GM18520 (cell line): ENCODE measurements around the gene CIAPIN1.
"Not testable (repeated sequence)": the region's sequence is repeated elsewhere in the genome, so short reads cannot be mapped to it uniquely, and the experiment has no call there.

ENCODE experiments used
- ATAC-seq: cut with Tn5 transposase; IDR thresholded peaks from one replicate; pipeline ENCODE4 v1.9.1; 2021; ENCODE audit not compliant: unreplicated experiment

CIAPIN1 gene

DNA sequence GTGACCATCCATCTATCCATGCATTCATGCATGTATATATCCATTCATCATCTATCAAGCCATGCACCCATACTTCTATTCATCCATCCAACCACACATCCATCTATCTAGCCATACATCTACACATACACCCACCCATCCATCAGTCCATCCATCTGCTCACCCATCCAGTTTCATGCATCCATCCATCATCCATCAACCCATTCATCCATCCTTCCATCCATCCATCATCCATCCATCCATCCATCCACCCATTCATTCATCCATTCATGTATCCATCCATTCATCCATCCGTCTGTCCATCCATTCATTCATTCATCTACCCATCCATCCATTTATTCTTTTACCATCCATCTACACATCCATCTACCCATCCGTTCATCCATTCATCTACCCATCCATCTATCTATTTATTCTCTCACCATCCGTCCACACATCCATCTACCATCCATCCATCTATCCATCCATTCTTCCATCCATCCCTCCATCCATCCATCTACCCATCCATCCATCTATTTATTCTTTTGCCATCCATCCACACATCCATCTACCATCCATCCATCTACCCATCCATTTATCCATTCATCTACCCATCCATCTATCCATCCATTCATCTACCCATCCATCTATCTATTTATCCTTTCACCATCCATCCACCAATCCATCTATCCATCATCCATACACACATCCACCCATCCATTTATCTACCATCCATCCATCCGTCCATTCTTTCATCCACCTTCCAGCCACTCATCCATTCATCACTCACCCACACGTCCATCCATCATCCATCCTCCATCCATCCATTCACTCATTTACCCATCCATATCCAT lies 39.4 kb downstream of the CIAPIN1 start:
- ATAC-seq, result no peak

- no peak for ATAC-seq
These were observed 40.3 kb downstream of the CIAPIN1 start for GRCh38 chr16:57406881-57407280.

DNA sequence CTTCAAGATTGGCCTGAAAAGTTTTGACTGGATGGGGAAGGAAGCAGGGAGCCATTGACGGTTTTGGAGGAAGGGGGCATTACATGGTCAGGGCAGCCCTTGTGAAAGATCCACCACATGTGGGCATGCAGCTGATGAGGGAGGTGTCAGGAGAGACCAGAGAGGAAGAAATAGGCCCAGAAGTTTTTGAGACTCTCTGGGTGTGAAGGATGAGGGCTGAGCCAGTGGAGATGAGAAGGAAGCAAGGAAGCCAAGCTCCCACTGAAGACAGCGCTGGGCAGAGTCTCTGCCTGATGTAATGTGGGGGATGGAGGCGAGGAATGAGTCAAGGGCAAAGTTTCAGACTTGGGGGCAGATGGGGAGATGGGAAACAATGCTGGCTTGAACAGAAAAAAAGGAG lies 42.1 kb downstream of the CIAPIN1 start:
- ATAC-seq, result no peak

GRCh38 chr16:57403965-57404817 lies 43.0 kb downstream of the CIAPIN1 start, which contains the start of gene CCL17:
Gene CCL17 (plus strand): TSS chr16:57404767. CDS start chr16:57413933, 9,166 bp downstream.
- no peak for ATAC-seq

GRCh38 chr16:57401943-57402640 lies 45.1 kb downstream of the CIAPIN1 start:
- ATAC-seq, result no peak

GRCh38 chr16:57397493-57397892 lies 49.7 kb downstream of the CIAPIN1 start:
- not testable (repeated sequence) for ATAC-seq

GRCh38 chr16:57396786-57397185 lies 50.4 kb downstream of the CIAPIN1 start:
- no peak for ATAC-seq

DNA sequence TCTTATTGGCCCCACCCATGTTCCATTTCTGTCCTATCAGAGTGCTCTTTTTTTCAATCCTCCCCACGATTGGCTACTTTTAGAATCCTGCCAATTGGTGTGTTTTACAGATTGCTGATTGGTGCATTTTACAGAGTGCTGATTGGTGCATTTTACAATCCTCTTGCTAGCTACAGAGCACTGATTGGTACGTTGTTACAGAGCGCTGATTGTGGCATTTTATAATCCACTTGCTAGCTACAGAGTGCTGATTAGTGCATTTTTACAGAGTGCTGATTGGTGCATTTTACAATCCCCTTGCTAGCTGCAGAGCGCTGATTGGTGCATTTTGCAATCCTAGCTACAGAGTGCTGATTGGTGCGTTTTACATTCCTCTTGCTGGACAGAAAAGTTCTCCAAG lies 52.2 kb downstream of the CIAPIN1 start:
- no peak for ATAC-seq

DNA sequence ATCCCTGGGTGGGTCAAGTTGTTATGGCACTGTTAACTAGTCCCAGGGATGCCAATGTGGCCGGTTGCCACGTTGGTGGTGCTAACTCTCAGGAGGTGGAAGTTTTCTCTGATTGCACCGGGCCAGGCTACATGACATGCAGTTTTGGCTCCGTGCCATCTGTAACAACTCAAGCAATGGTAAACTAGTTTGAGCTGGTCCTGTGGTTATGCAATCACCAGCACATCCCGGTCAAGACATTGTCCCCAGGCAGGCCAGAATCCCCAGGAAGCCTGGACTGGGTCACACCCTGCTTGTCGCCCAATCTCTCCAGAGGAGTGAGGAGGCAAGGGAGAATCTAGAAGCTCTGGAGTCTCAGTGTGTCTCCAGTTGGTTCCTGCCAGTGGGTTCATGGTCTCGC lies 52.7 kb downstream of the CIAPIN1 start:
- no peak for ATAC-seq

DNA sequence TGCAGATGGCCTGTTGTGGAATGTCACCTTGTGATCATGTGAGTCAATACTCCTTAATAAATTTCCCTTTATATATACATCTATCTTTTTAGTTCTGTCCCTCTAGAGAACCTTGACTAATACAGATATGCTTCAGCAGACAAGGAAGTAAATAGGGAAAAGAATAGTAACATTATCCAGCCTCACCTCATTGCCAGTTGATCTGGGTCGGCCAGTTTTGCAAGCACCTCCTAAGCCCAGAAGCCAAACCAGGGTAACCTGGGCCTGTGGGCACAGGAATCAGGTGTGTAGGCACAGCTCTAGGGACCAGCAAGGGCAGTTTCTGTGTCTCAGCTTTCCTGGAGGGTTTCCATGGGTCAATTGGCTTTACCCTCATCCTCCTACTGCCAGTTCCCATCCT lies 54.5 kb downstream of the CIAPIN1 start:
- ATAC-seq, result no peak

- no peak for ATAC-seq
These were observed 55.5 kb downstream of the CIAPIN1 start for GRCh38 chr16:57391708-57392107.

DNA sequence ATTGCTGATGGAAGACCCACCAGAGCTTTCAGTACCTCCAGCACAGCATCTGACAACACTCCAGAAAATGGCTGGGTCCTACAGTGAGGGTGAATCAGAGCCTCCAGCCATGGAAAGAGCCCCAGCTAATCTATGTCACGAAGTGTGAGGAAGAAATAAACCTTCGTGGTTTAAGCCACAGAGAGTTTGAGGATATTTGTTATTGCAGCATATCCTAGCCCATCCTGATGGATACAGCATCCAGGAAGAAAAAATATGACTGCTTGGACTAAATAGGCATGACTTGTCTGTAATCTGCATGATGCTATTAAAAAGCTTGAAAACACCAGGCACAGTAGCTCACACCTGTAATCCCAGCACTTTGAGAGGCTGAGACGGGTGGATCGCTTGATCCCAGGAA lies 55.9 kb downstream of the CIAPIN1 start:
- no peak for ATAC-seq

GRCh38 chr16:57390636-57391295 lies 56.4 kb downstream of the CIAPIN1 start:
- ATAC-seq, result no peak

DNA sequence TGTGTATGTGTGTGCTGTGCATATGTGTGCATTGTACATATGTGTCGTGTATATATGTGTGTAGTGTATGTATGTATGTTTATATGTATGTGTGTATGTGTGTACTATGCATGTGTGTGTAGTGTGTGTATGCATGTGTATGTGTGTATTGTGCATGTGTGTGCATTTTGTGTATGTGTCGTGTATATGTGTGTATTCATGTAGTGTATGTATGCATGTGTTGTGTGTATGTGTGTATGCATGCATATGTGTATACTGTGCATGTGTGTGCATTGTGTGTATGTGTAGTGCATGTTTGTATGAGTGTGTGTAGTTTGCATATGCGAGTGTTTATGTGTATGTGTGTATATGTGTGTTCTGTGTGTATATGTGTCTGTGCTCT lies 58.1 kb downstream of the CIAPIN1 start:
- no peak for ATAC-seq

- ATAC-seq, result no peak
These were observed 58.7 kb downstream of the CIAPIN1 start for GRCh38 chr16:57388359-57389086.

DNA sequence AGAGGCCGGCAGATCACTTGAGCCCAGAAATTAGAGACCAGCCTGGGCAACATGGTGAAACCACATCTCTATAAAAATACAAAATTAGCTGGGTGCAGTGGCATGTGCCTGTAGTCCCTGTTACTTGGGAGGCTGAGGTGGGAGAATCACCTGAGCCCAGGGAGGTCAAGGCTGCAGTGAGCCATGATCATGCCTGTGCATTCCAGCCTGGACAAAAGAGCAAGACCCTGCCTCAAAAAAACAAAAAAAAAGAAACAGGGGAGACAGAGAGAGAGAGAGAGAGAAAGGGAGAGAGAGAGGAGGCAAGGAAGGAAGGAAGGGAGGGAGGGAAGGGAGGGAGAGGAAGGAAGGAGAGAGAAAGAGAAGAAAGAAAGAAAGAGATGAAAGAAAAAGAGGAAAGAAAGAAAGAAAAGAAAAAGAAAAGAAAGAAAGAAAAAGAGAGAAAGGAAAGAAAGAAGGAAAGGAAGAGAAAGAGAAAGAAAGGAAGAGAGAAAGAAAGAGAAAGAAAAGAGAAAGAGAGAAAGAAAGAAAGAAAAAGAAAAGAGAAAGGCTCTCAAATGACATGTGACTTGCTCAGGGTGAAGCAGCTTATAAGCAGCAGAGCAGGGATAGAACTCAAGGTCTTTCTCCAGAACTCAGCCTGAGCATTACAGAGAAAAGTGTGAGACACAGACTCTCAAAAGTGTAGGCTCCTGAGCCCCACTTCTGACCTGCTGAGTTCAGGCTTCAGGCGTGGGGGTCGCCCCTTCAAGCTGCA lies 59.4 kb downstream of the CIAPIN1 start:
- ATAC-seq, result no peak

- no peak for ATAC-seq
These were observed 60.7 kb downstream of the CIAPIN1 start for GRCh38 chr16:57386381-57386951.

DNA sequence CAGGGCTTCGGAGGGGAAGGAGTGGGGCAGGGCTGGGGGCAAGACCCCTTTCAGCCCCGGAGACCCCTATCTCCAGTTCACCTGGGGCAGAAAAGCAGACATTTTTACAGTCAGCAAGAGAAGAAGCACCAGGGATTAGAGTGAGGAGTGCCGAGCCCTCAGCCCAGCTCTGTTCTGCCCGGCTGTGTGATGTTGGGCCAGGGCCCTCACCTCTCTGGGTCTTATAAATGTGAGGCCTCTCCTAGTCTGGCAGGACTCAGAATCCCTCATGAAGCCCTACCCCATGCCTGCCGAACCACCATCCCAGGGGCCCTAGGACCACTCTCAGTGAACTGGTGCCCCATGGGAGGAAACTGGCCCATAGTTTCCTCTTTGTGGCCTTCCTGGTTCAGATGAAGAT lies 62.1 kb downstream of the CIAPIN1 start:
- ATAC-seq, result no peak
